Fibroblast of lung (primary cell): ENCODE measurements around the gene SLIT1. TPM values are rescaled to one million over a fixed set of nuclear protein-coding genes. Genes with fewer than 3 reads are reported as not detected.

Experiments
- DNase-seq, 2 donors: peaks; one replicate each; pipeline versions ENCODE4 v3.0.0 to v3.0.0-alpha.2; 2010; ENCODE audit warnings: low read depth in 2 of 2
- H2AFZ ChIP-seq: 2 replicates; pipeline ENCODE4 v1.5.1; 2012; ENCODE audit warnings: low read length, control low read depth, inconsistent platforms
- H3K27ac ChIP-seq: 2 replicates; pipeline ENCODE4 v1.5.1; 2011; ENCODE audit warnings: low read length, control low read depth; ENCODE audit not compliant: insufficient read depth
- H3K27me3 ChIP-seq: 2 replicates; pipeline ENCODE4 v1.5.1; 2011; ENCODE audit warnings: mild to moderate bottlenecking, low read length; ENCODE audit not compliant: control insufficient read depth, insufficient read depth
- H3K36me3 ChIP-seq: 2 replicates; pipeline ENCODE4 v1.5.1; 2011; ENCODE audit warnings: low read length; ENCODE audit not compliant: control insufficient read depth, insufficient read depth
- H3K4me1 ChIP-seq: 2 replicates; pipeline ENCODE4 v1.5.1; 2011; ENCODE audit warnings: low read length; ENCODE audit not compliant: control insufficient read depth, insufficient read depth; ENCODE audit errors: extremely low read depth
- H3K4me2 ChIP-seq: 2 replicates; pipeline ENCODE4 v1.5.1; 2011; ENCODE audit warnings: low read length, control low read depth; ENCODE audit not compliant: insufficient read depth; ENCODE audit errors: extremely low read depth
- H3K4me3 ChIP-seq, 4 experiments: fragments of 200-600 bp in 1 of 4; sonication (generic) in 1 of 4; replicated peaks in 1 of 4; 2 replicates each; pipeline ENCODE4 v1.5.1; 2011 to 2016; ENCODE audit warnings: low read length in 4 of 4, low read depth in 3 of 4, mild to moderate bottlenecking in 3 of 4, control low read depth in 2 of 4, inconsistent platforms in 1 of 4, mixed read lengths in 1 of 4; ENCODE audit not compliant: insufficient read depth in 1 of 4; ENCODE audit errors: control extremely low read depth in 1 of 4
- H3K79me2 ChIP-seq: 2 replicates; pipeline ENCODE4 v1.5.1; 2012; ENCODE audit warnings: mild to moderate bottlenecking, low read length, inconsistent platforms; ENCODE audit not compliant: control insufficient read depth, insufficient read depth
- H3K9ac ChIP-seq: 2 replicates; pipeline ENCODE4 v1.5.1; 2011; ENCODE audit warnings: mild to moderate bottlenecking, low read length, control low read depth; ENCODE audit not compliant: insufficient read depth
- H3K9me3 ChIP-seq: 2 replicates; pipeline ENCODE4 v1.5.1; 2012; ENCODE audit warnings: low read depth, low read length; ENCODE audit not compliant: control insufficient read depth, insufficient read depth
- H4K20me1 ChIP-seq: 2 replicates; pipeline ENCODE4 v1.5.1; 2011; ENCODE audit warnings: low read length; ENCODE audit not compliant: control insufficient read depth, insufficient read depth; ENCODE audit errors: extremely low read depth
- CTCF ChIP-seq, 2 donors: IDR thresholded peaks in 1 of 2; conservative IDR thresholded peaks in 1 of 2; 1 replicate in 1 of 2; 2 replicates in 1 of 2; pipeline ENCODE4 v1.5.1; 2011 to 2012; ENCODE audit warnings: low read length in 2 of 2, control low read depth in 1 of 2, inconsistent platforms in 1 of 2, low read depth in 1 of 2, mild to moderate bottlenecking in 1 of 2
- EZH2 ChIP-seq: IDR thresholded peaks from 2 replicates; pipeline ENCODE4 v1.5.1; 2012; ENCODE audit warnings: low read length, control low read depth, mild to moderate bottlenecking; ENCODE audit errors: missing control alignments
- polyA plus RNA-seq, 2 donors: library from polyadenylated mRNA; depleted of rRNA in 1 of 2; stranded (reverse) in 1 of 2; unstranded in 1 of 2; fragments of >200 nt; gene quantifications; 2 replicates each; pipeline ENCODE4 v1.2.1, GENCODE V29; 2011 to 2012; ENCODE audit warnings: missing spikeins in 1 of 2
- total RNA-seq: library from RNA; depleted of rRNA; stranded (reverse); fragments of >200 nt; gene quantifications from 2 replicates; pipeline ENCODE4 v1.2.1, GENCODE V29; 2014

The SLIT1 gene
- total and polyA plus RNA-seq, 2 donors (not counting 1 experiment from before 2014, with no cell fraction given): 0.02 to 0.17 TPM

GRCh38 chr10:97050205-97050745 is 135.5 kb downstream of the SLIT1 start:
- no peak overlapping the region for H3K27ac ChIP-seq
- no peak overlapping the region for H3K4me2 ChIP-seq
- H3K36me3 ChIP-seq: no peaks in the 10 kb centered on the region
- H3K9ac ChIP-seq: no peak overlapping the region
- no peaks in the 10 kb centered on the region for H3K79me2 ChIP-seq
- H3K4me3 ChIP-seq: no peak overlapping the region
- no peak overlapping the region for H2AFZ ChIP-seq
- TF ChIP-seq EZH2 (no peak), CTCF (conservative IDR thresholded peaks at IDR 0.05 in 1 of 2, IDR thresholded peaks at IDR 0.05 in 1 of 2; ENCODE audit: low read depth in 1 of 2, low read length in 2 of 2) (no peak)
- no peak for DNase-seq
- H4K20me1 ChIP-seq: no peaks in the 10 kb centered on the region
- no peaks in the 10 kb centered on the region for H3K4me1 ChIP-seq
- H3K27me3 ChIP-seq: peaks cover 8% of the 10 kb centered on the region
- H3K9me3 ChIP-seq: no peaks in the 10 kb centered on the region

GRCh38 chr10:97049670-97050069 is 136.1 kb downstream of the SLIT1 start:
- DNase-seq: no peak
- no peaks in the 10 kb centered on the region for H3K9me3 ChIP-seq
- H3K27me3 ChIP-seq: peaks cover 8% of the 10 kb centered on the region
- H3K4me3 ChIP-seq: no peak overlapping the region
- no peaks in the 10 kb centered on the region for H4K20me1 ChIP-seq
- H3K79me2 ChIP-seq: no peaks in the 10 kb centered on the region
- no peak overlapping the region for H3K4me2 ChIP-seq
- H3K27ac ChIP-seq: no peak overlapping the region
- no peak overlapping the region for H3K9ac ChIP-seq
- no peak overlapping the region for H2AFZ ChIP-seq
- H3K4me1 ChIP-seq: no peaks in the 10 kb centered on the region
- no peaks in the 10 kb centered on the region for H3K36me3 ChIP-seq
- no peak for TF ChIP-seq CTCF (conservative IDR thresholded peaks at IDR 0.05 in 1 of 2, IDR thresholded peaks at IDR 0.05 in 1 of 2; ENCODE audit: low read depth in 1 of 2, low read length in 2 of 2)
- TF ChIP-seq EZH2: no peak

- Histone ChIP-seq H2AFZ (no peak overlapping the region), H3K27ac (no peak overlapping the region), H3K79me2 (no peaks in the 10 kb centered on the region), H3K27me3 (peaks cover 8% of the 10 kb centered on the region), H4K20me1 (no peaks in the 10 kb centered on the region), H3K36me3 (no peaks in the 10 kb centered on the region), H3K9ac (no peak overlapping the region), H3K4me2 (no peak overlapping the region), H3K4me1 (no peaks in the 10 kb centered on the region), H3K9me3 (no peaks in the 10 kb centered on the region), H3K4me3 (no peak overlapping the region)
- TF ChIP-seq CTCF (conservative IDR thresholded peaks at IDR 0.05 in 1 of 2, IDR thresholded peaks at IDR 0.05 in 1 of 2; ENCODE audit: low read depth in 1 of 2, low read length in 2 of 2) (no peak), EZH2 (no peak)
- DNase-seq: no peak
Observed at GRCh38 chr10:97048649-97049427, 136.9 kb downstream of the SLIT1 start.
